Inferior parietal cortex (tissue), 1 donor: ENCODE data around the gene FKBP1C.

ENCODE experiments used
- DNase-seq: peaks from one replicate; pipeline ENCODE4 v3.0.0-alpha.2; 2016; ENCODE audit errors: extremely low spot score

Gene FKBP1C

GRCh38 chr6:63261820-63262219 is 50.6 kb downstream of the FKBP1C start:
- no peak for DNase-seq
